ENCODE results near the gene CTDSPL.

The CTDSPL gene

DNA sequence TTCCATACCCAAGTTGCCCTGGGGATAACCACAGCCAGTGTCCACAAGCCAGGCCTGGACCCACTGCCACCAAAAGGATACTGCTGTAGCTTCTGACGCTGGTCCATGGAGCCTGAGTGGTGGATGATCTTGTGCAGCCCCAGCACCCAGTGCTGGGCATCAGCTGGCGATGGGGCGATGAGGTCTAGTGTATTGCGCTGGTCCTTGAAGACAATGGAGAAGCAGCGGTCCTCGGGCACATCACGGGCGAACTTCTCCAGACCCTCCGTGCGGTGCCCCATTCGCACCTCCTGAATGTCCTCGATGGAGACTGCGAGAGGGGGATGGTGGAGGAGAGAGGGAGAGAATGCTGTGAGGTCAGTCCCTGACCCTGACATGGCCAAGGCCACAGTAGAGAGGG lies 154.7 kb downstream of the CTDSPL start:
- Histone ChIP-seq H3K4me3 (ENCODE audit: low read length) (no peak overlapping the region), H3F3A (ENCODE audit: insufficient read depth, low read length) (no peaks in the 10 kb centered on the region), H2AFZ (ENCODE audit: low read length) (no peak overlapping the region), H3K4me1 (ENCODE audit: low read length) (no peaks in the 10 kb centered on the region), H3K27me3 (replicated peaks; ENCODE audit: insufficient read depth, low read length) (no peaks in the 10 kb centered on the region), H3K4me2 (ENCODE audit: low read depth, low read length) (no peak overlapping the region), H3K79me2 (ENCODE audit: low read length) (no peaks in the 10 kb centered on the region), H4K20me1 (ENCODE audit: insufficient read depth, low read length) (no peaks in the 10 kb centered on the region), H3K27ac (ENCODE audit: low read length) (no peak overlapping the region), H3K9me2 (replicated peaks; ENCODE audit: insufficient read depth, low read length) (no peaks in the 10 kb centered on the region), H3K36me3 (replicated peaks; ENCODE audit: insufficient read depth, low read length) (no peaks in the 10 kb centered on the region), H3K9ac (ENCODE audit: low read length) (no peak overlapping the region), H3K9me3 (replicated peaks; ENCODE audit: insufficient read depth, low read length) (no peaks in the 10 kb centered on the region)
- TF ChIP-seq CTCF (IDR thresholded peaks at IDR 0.05; ENCODE audit: low read length) = no peak
- TF ChIP-seq EZH2 (optimal IDR thresholded peaks at IDR 0.05; ENCODE audit: low read depth, low read length) = no peak
- TF ChIP-seq EZH2phosphoT487 (IDR thresholded peaks at IDR 0.05; ENCODE audit: low read length) = no peak
- DNase-seq = no peak

DNA sequence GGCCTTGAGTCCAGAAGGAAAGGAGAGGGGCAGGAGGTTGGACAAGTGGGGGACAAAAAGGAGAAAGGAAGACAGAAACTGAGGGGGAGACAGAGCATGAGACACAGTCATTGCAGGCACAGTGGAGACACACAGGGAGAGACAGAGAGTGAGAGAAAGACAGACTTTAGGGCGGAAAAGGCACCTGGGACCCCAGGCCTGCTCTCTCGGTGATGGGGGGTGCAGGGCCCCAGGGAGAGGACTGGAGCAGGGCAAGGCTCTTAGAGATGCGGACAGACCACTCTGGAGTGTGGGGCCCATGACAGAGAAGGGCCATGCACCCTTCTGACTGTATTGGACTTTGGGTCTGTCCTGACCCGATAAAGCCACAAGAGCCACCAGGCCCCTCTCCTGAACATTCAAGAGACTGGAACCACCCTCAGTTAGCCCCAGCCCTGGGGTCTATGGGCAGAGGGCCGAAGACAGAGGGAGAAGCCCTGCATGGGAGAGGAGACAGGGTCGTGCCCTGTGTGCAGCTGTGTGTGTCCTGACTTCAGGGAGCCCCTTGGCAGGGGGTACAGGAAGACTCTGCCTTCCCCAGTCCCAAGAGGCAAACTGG lies 155.3 kb downstream of the CTDSPL start:
- Histone ChIP-seq H3K9me2 (replicated peaks; ENCODE audit: insufficient read depth, low read length) (no peaks in the 10 kb centered on the region), H3K79me2 (ENCODE audit: low read length) (no peaks in the 10 kb centered on the region), H3K9me3 (replicated peaks; ENCODE audit: insufficient read depth, low read length) (no peaks in the 10 kb centered on the region), H3K4me2 (ENCODE audit: low read depth, low read length) (no peak overlapping the region), H3F3A (ENCODE audit: insufficient read depth, low read length) (no peaks in the 10 kb centered on the region), H4K20me1 (ENCODE audit: insufficient read depth, low read length) (no peaks in the 10 kb centered on the region), H3K4me3 (ENCODE audit: low read length) (no peak overlapping the region), H3K9ac (ENCODE audit: low read length) (no peak overlapping the region), H2AFZ (ENCODE audit: low read length) (no peak overlapping the region), H3K27ac (ENCODE audit: low read length) (no peak overlapping the region), H3K27me3 (replicated peaks; ENCODE audit: insufficient read depth, low read length) (no peaks in the 10 kb centered on the region), H3K4me1 (ENCODE audit: low read length) (no peaks in the 10 kb centered on the region), H3K36me3 (replicated peaks; ENCODE audit: insufficient read depth, low read length) (no peaks in the 10 kb centered on the region)
- DNase-seq = no peak
- TF ChIP-seq EZH2 (optimal IDR thresholded peaks at IDR 0.05; ENCODE audit: low read depth, low read length) (no peak), CTCF (IDR thresholded peaks at IDR 0.05; ENCODE audit: low read length) (no peak), EZH2phosphoT487 (IDR thresholded peaks at IDR 0.05; ENCODE audit: low read length) (no peak)

GRCh38 chr3:38017445-38018295 lies 156.0 kb downstream of the CTDSPL start:
- Histone ChIP-seq H3K4me3 (ENCODE audit: low read length) (no peak overlapping the region), H3K9me3 (replicated peaks; ENCODE audit: insufficient read depth, low read length) (no peaks in the 10 kb centered on the region), H3K36me3 (replicated peaks; ENCODE audit: insufficient read depth, low read length) (no peaks in the 10 kb centered on the region), H2AFZ (ENCODE audit: low read length) (no peak overlapping the region), H3K9ac (ENCODE audit: low read length) (no peak overlapping the region), H3K9me2 (replicated peaks; ENCODE audit: insufficient read depth, low read length) (no peaks in the 10 kb centered on the region), H3K4me1 (ENCODE audit: low read length) (no peaks in the 10 kb centered on the region), H3F3A (ENCODE audit: insufficient read depth, low read length) (no peaks in the 10 kb centered on the region), H3K4me2 (ENCODE audit: low read depth, low read length) (no peak overlapping the region), H3K27me3 (replicated peaks; ENCODE audit: insufficient read depth, low read length) (no peaks in the 10 kb centered on the region), H3K27ac (ENCODE audit: low read length) (no peak overlapping the region), H3K79me2 (ENCODE audit: low read length) (no peaks in the 10 kb centered on the region), H4K20me1 (ENCODE audit: insufficient read depth, low read length) (no peaks in the 10 kb centered on the region)
- DNase-seq = no peak
- TF ChIP-seq EZH2phosphoT487 (IDR thresholded peaks at IDR 0.05; ENCODE audit: low read length) = no peak
- TF ChIP-seq EZH2 (optimal IDR thresholded peaks at IDR 0.05; ENCODE audit: low read depth, low read length) = no peak
- TF ChIP-seq CTCF (IDR thresholded peaks at IDR 0.05; ENCODE audit: low read length) = no peak
